Ammon's horn (tissue), 1 donor: ENCODE data around the gene IL4I1.
A peak's percentile ranks its signal among the peaks of the same experiment; 100 is the strongest.

Experiments used
- DNase-seq: peaks from one replicate; pipeline ENCODE4 v3.0.0-alpha.2; 2016; ENCODE audit warnings: low spot score

IL4I1 gene

DNA sequence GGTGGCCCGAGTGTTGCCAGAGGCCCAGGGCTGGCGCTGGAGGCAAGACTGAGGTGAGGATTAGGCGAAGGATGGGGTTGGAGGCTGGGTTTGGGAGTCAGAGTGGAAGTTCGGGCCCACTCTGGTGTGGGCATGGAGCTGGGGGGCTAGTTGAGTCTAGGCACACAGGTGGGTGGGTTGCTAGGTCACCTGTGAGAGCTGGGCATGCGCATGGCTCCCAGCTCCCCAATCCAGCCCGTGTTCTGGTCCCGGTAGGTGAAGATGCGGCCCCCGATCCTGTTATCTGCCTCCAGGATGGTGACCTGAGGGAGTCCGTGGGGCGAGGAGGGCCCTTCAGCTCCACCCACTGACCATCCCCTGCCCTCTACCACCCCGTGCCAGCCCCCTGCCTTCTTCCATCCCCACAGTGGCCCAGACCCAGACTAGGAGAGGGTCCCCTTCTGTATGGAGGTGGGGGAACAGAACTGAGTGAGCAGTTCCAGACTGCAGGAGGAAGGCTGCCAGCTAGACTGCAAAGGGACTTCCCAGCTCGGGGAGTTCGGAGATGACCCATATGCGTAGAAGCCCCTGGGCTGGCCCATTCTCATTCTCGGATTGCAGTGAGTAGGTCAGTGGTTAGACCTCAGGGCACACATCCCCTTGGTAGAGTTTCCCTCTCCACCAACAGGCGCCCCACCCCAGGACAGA is 1.7 kb downstream of the IL4I1 start:
- no peak for DNase-seq

GRCh38 chr19:49894011-49894664 is 2.5 kb downstream of the IL4I1 start:
- DNase-seq, result no peak

- no peak for DNase-seq
These were observed 4.0 kb downstream of the IL4I1 start for GRCh38 chr19:49892716-49893115.

GRCh38 chr19:49891393-49891792 is 5.3 kb downstream of the IL4I1 start:
- DNase-seq, result no peak

GRCh38 chr19:49890349-49891311 is 6.1 kb downstream of the IL4I1 start:
- DNase-seq, result no peak

DNA sequence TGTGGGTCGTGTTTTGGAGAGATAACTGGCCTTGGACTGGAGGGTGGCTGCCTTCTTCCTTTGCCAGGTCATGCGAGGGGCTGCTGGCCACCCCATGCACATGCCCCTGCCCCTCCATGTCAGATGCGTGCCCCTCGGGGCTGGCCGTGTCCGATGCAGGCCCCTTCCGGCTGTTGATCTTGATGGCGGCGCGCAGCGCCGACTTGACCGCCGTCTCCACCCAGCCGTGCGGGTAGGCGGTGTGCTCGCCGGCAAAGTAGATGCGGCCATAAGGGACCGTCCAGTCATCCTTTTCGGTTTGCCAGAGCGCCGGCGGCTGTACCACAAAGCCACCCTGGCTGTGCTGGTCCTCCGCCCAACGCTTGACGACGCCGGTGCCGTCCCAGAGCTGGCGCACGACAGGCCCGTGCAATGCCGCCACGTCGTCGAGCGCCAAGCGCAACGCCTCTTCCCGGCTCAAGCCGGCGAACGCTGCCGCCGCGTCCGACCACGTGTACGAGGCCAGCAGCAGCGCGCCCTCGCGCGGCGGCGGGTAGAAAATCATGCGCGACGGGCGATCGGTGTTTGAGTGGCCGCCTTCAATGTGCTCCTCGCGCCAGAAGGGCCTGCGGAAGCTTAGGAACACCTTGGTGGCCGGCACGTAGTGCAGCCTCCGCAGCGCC is 6.9 kb downstream of the IL4I1 start:
- peak; percentile 72 for DNase-seq

DNA sequence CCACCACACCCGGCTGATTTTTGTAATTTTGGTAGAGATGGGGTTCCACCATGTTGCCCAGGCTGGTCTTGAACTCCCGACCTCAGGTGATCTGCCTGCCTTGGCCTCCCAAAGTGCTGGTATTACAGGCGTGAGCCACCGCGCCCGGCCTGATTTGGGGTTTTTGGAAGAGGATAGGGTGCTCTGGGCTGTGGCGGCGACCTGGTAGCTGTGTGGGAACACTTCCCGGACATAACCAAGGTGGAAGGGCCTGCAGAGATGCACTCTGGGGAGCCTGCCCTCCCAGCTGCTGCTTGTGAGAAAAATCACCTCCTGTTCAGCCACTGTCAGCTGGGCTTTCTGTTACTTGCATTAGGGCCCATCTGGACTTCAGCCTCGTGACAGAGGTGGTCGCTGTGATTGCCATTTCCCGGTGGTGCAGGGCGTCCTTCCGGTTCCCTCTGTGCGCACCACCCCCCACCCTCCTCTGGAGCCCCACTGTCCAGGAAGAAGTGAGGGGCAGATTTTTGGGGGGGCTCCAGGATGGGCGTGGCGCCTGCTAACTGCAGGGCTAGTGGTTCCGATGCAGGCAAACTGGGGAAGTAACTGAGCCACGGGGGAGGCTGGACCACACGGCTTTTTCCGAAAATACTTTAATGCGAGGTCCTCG is 7.5 kb downstream of the IL4I1 start:
- DNase-seq, result no peak

DNA sequence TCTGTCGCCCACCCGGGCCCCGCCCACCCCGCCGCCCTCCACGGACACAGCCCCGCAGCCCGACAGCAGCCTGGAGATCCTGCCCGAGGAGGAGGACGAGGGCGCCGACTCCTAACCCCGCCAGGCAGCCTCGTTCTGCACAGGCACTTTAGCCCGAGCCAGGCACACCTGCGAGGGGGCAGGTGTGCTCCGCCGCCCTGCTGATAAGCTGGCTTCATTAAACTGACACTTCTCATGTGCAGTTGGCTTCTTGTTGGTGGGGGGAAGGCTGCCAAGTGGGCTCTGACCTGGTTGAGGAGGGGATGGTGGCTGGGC is 8.2 kb downstream of the IL4I1 start:
- no peak for DNase-seq

DNA sequence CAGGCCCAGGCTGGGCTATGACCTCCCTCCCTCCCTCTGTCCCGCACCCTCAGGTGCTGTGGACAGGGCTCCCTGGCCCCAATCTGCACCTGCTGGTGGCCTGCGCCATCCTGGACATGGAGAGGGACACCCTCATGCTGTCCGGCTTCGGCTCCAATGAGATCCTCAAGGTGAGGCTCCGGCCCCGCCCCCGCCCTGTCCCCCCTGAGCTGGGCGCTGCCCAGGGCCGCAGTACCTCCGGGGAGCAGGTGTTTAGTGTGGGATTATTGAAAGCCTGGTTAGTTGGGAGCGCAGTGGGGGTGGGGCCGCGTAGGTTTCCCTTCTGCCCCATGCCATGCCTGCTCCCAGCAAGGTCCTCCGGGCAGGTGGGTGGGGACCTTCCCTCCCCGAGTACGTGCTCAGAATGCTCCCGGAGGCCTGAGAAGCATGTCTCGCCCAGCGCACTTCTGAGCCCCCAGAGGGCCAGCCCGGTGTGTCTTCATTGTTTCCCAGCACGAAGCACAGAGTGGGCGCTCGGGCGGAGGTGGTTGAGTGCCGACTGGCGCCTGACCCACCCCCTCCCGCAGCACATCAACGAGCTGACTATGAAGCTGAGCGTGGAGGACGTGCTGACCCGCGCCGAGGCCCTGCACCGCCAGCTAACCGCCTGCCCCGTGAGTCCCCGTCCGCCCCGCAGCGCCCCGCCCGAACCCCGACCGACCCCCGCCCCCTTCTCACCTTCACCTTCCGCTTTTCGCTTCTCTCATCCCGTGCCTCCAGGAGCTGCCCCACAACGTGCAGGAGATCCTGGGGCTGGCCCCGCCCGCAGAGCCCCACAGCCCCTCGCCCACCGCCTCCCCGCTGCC is 8.8 kb downstream of the IL4I1 start:
- no peak for DNase-seq

- DNase-seq, result no peak
These were observed 9.5 kb downstream of the IL4I1 start for GRCh38 chr19:49887037-49887664.

DNA sequence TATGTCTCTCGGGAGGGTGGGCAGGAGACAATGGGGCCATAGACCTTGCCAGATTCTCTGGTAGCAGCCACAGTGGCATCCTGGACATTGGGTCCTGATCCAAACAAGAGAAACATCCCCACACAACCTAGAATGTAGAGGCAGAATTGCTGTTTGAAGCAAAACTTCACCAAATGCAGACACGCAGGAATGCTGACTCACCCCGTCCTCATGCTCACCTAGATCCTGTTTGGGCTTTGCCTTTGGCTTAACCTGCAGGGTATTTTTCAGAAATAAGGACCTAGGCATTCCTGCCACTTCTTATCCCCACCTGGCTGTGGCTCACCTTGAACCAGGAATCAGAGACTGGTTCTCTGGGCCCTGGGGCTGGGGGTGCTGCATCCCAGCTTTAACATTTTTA is 11.9 kb downstream of the IL4I1 start:
- no peak for DNase-seq

GRCh38 chr19:49884109-49884508 is 12.6 kb downstream of the IL4I1 start:
- DNase-seq, result no peak

DNA sequence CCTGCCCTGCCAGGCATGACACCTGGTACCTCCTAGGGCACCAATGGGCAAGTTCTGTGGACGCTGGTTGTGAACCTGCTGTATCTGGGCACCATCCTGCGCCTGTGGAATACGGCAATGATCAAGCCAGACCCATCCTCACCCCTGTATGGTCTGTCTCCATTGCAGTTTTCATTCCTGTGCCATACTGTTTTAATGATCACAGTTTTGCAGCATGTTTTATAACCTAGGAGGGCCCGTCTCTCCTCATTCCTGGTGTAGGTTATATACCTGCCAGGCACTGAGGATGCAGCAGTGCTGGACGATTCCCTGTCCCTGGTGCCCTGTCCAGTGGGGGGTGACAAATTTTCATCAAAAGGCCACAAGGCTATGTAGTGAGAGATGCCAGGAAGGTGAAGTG is 13.6 kb downstream of the IL4I1 start:
- no peak for DNase-seq

- no peak for DNase-seq
These were observed 14.0 kb downstream of the IL4I1 start for GRCh38 chr19:49882643-49883042.

GRCh38 chr19:49881672-49882394 is 14.9 kb downstream of the IL4I1 start:
- DNase-seq, result no peak

DNA sequence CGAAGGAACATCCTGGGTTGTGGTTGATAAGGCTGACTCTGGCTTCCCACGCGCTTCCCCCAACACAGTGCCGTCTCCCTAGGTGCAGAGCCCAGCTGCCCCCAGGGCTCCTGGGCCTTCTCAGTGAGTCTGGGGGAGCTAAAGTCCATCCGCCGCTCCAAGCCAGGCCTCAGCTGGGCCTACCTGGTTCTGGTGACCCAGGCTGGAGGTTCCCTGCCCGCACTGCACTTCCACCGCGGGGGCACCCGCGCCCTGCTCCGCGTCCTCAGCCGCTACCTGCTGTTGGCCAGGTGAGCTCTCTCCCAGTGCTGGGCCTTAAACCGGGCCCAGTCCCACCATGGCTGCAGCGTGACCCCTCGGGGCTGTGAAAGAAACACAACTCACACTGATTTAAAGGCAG is 15.5 kb downstream of the IL4I1 start:
- no peak for DNase-seq

GRCh38 chr19:49880162-49880869 is 16.4 kb downstream of the IL4I1 start:
- no peak for DNase-seq

DNA sequence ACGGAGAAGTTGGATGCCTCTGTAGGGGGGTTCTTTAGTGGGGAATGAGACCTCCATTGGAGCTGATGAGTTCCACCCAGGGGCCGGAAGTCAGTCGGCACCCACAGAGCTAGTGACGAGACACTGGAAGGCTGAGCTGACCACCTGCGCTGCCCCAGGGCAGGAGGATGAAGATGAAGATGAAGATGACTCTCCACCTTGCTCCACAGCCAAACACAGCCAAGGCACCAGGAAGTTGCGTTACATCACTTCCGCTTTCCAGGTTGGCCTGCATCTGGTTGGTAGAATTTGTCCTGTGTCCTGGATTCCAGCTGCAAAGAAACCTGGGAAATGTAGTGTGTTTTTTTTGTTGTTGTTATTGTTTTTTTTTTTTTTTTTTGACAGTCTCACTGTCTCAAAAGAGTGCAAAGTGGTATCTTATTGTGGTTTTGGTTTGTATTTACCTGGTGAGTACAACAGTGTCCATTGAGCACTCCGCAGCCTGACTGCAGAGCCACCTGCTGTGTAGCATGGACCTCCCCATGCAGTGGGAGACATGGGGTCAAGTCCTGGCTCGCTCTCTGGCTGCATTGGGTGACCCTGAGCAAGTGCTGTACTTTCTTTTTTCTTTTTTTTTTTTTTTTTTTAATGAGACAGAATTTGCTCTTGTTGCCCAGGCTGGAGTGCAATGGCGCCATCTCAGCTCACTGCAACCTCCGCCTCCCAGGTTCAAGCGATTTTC is 17.3 kb downstream of the IL4I1 start:
- no peak for DNase-seq

DNA sequence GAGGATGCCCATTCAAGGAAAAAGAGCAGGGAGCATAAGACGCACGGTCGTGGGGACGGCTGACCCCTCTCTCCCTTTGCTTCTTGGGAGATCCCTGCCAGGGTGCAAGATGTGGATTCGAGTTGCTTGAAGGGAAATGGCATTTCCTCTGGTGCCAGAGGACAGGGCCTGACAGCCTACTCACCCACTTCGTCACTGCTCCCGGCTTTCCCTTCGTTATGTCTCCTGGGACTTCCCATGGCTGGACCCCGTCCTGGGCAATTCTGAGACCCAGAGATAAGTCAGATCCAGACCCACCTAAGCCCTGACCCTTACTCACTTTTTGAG is 18.0 kb downstream of the IL4I1 start:
- DNase-seq, result no peak
